GM19023 (cell line): ENCODE data around the gene ADGRD1.
"Not testable (repeated sequence)": the region's sequence is repeated elsewhere in the genome, so short reads cannot be mapped to it uniquely, and the experiment has no call there.

ENCODE experiments used
- ATAC-seq: cut with Tn5 transposase; IDR thresholded peaks from one replicate; pipeline ENCODE4 v1.9.1; 2021; ENCODE audit warnings: mild to moderate bottlenecking, moderate library complexity; ENCODE audit not compliant: unreplicated experiment

Gene ADGRD1

DNA sequence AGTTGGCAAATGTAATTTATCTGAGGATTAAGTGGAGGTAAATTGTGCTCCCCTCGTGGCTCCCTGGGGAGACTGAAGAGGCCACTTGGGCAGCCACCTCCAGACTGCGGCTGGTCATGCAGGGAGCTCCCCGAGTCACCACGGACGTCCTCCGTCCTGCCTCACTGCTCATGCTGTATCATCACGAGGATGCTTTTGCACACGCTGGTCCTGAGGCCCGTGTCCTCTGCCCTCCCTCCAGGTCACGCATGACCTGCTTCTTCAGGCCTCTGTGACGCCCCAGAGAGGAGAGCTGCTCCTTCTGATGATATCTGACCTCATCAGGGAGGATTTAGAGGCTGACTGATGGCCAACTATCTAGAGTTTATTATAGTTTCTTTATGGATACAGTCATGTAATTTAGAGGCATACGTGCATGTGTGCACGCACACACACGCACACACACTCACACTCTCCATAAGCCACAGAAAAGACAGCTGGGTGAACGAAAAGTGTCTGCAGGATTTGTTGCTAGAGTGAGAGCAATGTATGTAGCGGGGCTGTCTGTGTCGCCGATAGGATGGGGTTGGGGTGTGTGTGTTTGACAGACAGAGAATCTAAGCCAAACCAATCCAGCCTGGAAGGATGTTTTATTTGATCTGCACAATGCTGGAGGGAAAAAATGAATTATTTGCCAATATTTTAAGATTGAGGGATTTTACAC lies 160.0 kb downstream of the ADGRD1 start:
- ATAC-seq: no peak

DNA sequence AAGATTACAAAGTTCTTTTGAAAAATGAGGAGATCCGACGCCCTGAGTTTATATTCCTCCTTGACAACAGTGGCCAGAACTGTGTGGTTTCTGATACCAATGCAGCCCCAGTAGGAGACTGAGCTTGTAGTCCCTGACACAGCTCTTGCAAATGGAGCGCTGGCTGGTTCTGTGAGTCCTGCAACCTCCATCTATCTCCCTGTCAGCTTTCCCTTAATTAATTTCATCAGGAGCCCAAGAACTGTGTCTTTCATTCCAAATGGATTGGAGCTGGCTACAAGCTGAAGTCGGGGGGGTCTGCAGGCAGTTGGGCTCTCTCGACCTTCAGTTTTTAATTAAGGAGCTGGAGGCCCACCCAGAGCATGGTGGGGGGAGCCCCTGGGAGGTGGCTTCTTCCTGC lies 160.6 kb downstream of the ADGRD1 start:
- ATAC-seq: no peak

DNA sequence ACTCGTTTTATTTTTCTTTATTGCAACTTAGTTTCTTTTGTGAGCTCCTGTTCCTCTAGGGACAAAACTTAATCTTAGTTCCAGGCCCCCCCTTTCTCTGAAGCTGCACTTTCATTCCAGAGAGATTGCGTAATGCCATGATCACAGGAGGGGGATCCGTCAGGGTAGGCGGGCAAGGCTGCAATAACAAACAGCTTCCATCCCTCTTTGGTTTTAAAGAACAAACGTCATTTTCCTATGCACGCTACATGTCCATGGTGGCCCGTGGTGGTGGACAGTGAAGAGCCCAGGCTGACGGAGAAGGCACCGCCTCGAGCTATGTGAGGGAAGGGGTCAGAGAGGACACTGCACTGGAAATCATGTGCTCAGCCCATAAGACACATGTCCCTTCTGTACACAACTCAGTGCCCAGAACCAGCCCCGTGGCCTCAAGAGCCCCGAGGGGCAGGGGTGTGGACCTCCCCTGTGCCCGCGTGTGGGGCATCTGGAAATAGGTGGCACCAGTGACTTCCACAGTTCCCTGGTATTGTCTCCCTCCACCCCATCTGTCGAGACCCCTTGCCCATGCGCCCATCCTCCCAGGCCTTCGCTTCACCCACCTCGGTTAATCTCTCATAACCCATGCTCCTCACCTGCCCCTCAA lies 161.4 kb downstream of the ADGRD1 start:
- no peak for ATAC-seq

DNA sequence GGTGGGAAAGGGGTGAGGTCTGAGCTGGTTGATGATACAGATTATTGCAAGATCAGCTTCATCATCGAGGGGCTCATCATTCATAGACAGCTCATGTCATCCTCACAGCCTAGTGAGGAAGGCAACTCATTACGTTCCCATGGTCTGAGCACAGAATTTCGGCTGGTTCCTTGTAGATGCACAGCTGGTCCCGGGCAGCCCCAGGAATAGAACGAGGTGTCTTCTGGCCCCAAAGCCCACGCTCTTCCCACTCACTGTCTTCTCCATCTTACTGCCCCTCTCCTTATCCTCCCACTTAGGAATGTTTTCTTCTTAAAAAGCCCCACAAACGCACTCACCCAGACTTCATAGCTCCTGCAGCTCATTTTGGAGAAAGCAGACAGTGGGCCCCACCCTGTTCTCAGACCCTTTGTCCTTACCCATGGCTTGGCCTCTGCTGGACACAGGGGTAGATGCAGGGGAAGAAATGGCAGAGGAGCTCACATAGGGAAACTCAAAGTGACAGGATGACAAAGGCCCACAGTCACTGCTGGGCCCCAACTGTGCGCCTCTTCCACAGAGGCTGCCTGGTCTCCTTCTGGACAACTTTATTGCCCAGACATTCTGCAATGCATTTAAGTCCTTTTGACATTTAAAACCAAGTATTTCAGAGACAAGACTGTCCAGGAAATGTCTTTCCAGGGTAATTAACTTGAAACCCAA lies 162.2 kb downstream of the ADGRD1 start:
- no peak for ATAC-seq

DNA sequence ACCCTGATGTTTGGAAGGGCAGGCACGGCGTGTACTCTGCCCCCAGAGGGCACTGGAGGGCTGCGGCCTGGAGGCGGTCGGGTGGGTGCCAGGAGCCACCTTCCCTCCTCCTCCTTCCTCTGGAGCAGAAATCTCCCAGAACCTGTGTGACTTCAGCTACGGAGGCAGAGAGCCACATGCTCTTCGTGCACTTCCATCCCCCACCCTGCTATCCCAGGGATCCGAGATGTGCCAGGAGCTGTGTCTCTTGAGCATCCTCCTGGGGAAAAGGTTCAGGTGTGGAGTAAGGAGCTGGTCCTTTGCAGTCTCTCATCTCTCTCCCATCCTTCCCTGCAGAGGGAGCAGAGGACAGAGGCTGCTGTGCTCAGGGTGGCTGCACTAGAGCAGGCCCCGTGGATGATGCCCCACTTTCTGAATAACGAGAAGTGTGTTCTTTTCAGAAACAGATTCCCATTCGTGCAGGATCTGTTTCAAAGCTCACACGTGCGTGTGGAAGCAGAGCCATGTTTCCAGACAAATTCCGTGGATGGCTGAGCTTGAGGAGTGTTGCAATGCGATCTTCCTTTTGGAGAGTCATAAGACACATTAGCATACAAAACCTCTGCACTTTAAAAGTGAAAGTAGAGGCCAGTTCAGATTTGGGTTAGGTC lies 162.9 kb downstream of the ADGRD1 start:
- no peak for ATAC-seq

DNA sequence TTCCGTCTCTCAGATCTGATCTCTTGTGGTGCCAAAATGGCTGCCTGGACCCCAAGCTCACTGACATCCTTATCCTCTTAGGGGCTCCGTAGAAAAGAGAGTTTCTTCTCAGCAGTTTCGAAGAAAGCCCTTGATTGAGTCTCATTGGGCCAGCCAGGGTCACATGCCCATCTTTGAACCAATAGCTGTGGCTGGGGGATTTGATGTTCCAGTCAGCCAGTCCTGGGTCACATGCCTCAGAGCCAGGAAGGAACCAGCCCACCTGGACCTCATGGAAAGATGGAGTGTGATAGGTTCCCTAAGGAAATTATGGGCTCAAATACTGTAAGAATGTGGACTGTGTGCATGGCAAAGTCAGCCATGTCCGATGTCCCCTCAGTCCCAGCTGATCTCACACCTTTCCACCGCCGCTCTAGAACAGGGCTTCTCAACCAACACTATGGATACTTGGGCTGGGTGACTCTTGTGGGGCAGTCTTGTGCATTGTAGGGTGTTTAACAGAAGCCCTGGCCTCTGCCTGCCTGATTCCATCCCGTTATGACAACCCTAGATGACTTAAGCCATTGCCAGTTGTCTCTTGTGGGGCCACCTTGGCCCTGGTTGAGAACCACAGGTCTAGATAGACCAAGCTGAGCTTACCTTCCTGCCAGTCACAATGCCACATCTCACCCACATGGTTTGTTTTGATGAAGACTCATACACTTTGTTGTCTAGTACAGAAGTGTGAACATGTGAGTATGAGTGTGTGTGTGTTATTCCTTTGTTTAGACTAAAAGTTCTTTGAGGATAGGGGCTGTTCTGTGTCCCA lies 163.9 kb downstream of the ADGRD1 start:
- no peak for ATAC-seq

DNA sequence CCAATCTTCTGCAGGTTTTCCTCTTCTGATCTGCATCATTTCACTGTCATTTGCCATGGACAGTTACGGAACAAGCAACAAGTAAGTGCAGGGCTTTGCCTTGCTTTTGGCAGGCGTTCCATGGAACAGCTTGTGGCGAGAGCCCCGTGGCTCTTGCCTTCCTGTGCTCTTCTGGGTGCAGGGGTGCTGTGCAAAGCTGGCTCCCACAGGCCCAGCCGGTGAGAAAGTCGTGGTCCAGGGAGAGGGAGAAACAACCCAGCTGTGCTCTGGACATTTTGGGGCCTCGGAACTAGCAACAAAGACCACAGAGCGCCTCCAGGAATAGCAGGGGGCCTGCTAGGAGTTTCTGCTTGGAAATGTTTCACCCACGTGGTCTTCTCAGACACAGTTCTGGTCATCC lies 164.7 kb downstream of the ADGRD1 start:
- no peak for ATAC-seq

DNA sequence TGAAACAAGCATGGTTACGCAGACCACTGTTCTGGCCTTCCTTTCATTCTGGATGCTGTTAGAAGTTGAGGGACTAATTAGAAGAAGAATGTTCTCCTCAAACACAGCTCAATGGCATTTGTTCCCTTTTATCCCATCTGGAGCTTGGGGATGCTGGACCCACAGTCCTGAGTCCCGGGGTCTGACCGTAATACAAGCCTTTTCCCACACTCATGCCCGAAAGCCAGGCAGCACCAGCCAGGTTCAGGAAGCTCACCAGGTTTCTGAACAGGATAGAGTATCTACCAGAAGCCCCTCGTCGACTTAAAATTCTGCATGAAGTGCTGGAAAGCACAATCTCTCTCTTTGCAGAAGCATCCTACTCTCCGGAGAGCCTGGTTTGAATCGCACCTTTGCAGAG lies 165.6 kb downstream of the ADGRD1 start:
- not testable (repeated sequence) for ATAC-seq

DNA sequence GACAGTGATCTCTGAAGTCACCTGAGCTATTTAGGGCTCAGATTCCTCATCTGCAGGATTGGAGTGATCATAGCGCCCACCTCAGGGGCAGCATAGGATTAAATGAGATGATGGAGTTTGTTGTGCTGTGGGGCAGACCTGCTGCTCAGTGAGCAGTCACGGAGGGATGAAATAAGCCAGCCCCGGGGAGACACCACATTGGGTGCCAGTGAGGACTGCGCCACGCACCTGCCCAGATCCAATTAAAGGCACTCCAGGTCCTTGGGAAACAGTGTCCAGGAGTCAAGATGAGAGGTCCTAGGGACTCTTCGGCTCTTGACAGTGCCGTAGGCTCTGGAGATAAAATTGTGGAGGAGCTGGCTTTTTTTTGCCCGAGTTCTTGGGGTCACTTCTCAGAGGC lies 166.2 kb downstream of the ADGRD1 start:
- ATAC-seq: no peak

DNA sequence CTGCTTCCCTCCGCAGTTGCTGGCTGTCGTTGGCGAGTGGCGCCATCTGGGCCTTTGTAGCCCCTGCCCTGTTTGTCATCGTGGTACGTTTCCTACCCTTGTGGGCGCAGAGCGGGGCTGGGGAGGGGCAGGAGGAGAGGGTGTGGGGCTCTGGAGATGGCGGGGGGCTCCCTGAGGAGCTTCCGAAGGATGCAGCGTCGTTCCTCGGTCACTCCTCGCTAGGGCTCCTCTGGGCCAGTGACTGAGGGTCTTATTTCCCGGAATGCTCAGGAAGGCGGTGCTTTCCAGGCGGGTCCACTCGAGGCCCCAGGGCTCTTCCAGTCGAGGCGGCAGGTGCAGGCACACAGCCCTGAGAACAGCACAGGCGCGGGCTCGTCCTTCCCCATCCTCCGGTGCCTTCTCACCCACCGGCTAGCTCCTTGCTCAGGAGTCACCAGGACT lies 167.1 kb downstream of the ADGRD1 start:
- no peak for ATAC-seq

DNA sequence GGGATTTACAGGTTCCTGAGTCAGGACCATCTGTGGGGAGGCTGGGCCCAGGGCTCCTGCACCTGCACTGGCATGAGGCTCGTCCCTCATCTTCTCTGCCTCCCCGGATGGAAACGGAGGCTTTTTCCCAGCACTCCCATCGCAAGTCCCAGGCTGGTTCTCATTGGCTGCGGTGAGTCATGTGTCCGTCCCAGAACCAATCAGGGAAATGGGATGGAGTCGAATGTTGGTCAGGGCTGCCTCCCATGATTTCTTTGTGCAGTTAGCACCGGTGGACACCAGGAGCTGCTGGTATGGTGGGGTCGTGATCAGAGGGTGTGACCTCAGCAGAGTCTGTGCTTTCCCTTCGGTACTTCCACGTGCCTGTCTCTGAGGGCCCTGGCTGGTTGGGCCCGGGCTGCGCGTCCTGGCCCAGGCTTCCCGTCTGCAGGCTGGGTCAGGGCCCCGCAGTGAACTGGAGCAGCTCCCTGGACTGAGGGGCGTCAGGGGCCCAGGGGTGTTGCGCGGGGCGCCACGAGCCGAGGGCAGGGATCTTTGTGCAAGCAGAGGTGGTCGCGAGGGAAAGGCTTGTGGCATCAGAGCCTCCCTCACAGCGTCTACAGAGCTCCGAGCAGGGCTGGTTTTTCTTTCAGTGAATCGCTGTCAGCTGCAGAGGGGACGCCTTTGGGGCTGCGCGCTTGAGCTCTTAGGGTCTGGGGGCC lies 168.1 kb downstream of the ADGRD1 start:
- ATAC-seq: no peak

DNA sequence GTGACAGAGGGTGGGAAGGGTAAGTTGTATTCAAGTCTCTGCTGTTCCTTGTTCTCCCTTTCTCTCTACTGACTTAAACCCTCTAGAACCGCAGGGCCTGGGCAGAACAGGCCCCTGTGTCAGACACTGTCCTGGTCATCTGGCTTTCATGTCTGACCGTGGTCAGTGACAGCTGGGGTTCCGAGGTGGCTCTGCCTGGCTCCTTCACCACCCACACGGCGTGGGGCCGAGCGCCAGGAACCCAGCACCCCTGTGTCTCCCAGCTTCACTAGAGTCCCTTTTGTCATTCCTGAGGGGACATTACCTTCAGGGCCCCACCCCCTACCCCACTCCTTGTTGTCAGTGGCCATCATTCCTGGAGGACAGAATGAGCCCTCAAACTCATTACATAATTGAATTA lies 168.9 kb downstream of the ADGRD1 start:
- no peak for ATAC-seq

DNA sequence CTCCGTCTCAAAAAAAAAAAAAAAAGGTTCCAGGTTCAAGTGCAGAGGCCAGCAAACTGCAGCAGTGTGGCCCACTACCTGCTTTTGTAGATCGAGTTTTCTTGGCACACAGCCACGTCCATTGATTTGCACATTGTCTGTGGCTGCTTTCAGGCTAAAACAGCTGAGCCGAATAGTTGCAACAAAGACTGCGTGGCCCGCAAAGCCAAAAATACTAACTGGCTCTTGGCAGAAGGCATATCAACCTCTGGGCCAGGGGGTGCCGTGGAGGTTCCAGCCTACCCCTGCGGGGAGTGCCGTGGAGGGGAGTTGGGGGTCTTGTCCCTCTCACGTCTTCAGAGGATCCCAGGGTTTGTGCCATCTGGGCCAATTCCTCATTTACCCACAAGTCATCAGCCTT lies 170.1 kb downstream of the ADGRD1 start:
- ATAC-seq: no peak

DNA sequence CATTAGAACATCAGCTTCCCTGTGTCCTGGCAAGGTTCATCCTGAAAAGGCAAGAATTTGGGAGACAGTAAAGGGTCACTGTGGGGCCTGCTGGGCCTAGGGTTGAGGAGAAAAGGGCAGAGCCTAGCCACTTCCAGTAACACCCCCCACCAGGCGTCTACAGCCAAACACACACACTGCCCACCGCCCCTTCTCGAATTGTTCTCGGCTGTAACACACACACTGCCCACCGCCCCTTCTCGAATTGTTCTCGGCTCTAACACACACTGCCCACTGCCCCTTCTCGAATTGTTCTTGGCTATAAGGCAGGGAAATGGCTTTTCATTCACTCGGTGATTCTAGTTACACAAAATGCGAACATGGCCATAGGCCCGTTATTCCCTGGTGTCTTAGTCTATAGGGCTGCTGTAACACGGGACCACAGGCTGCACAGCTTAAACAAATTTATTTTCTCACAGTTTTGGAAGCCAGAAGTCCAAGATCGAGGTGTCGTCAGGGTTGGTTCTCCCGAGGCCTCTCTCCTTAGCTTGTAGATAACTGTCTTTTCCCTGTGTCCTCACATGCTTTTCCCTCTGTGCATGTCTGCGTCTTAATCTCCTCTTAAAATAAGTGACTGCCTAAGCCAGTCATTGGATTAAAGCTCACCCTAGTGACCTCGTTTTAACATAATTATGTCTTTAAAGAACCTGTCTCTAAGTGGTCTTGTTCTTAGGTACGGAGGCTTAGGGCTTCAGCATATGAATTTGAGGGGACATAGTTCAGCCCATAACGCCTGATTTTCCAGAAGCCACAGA lies 171.0 kb downstream of the ADGRD1 start:
- no peak for ATAC-seq

DNA sequence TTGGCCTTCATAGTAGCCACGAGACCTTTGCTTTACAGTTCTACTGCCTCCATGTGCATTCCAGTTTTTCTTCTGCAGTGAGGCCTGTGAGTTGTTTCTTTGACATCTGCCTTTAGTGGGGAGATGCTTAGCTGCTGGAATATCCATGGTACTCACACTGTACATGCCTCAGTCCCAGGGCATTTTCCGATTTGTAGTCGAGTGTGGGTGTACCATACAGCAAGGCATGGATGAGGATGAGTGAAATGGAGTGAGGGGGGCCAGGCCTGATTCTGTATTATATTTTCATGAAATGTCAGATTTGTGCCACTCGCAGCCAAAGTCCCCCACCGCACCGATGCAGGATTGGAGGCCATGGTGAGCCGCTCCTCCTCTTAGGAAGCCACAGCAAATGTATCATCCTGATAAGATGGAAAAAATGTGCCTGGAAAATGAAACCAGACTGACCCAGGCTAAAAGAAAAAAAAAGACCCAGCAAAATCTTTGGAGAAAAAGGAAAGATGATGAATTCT lies 173.0 kb downstream of the ADGRD1 start:
- ATAC-seq: no peak

DNA sequence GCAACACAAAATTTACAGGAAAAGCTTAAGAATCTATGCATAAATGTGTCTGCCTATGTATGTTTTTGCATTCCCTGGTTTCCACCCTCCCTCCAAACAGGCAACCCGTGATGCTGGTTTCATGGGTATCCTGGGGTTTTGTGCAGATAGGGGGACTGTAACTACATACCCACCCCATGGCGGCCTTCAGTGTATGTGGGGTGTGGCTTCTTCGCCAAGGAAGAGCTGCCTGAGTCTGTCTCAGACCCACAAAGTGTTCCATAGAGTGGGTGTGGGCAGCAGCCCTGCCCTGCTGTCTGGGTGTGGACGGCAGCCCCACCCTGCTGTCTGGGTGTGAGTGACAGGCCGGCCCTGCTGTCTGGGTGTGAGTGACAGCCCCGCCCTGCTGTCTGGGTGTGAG lies 174.8 kb downstream of the ADGRD1 start:
- ATAC-seq: no peak

DNA sequence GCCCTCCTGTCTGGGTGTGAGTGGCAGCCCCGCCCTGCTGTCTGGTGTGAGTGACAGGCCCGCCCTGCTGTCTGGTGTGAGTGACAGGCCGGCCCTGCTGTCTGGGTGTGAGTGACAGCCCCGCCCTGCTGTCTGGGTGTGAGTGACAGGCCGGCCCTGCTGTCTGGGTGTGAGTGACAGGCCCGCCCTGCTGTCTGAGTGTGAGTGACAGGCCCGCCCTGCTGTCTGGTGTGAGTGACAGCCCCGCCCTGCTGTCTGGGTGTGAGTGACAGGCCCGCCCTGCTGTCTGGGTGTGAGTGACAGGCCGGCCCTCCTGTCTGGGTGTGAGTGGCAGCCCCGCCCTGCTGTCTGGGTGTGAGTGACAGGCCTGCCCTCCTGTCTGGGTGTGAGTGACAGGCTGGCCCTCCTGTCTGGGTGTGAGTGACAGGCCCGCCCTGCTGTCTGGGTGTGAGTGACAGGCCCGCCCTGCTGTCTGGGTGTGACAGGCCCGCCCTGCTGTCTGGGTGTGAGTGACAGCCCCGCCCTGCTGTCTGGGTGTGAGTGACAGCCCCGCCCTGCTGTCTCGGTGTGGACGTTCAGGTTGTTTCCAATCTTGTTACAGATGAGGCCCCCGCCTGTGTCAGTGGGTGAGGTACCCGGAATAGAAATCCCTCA lies 175.4 kb downstream of the ADGRD1 start:
- not testable (repeated sequence) for ATAC-seq

DNA sequence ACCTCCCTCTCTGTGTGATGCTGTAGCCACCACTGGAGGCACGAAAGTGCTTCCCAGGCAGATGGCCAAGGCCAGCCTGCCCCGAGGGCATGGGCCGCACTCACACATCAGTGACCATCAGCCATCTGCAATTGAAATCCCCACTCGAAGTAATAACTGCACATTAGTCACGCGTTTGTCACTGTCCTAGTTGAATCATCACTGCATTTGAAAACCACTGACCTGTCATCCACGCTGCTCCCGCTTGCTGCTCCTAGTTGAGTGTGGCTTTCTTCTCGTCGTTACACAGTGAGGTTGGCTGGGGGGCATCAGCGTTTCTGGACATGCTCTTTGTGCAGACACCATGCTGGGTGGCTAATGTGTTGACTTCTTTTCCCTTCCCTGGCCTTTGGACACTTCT lies 176.1 kb downstream of the ADGRD1 start:
- ATAC-seq: no peak
